Tibial nerve (tissue), 4 donors: ENCODE data around the gene EFHD1. TPM values are rescaled to one million over a fixed set of nuclear protein-coding genes. Genes with fewer than 3 reads are reported as not detected.

Source experiments
- DNase-seq, 2 donors: peaks; one replicate each; pipeline ENCODE4 v3.0.0-alpha.2; 2019; ENCODE audit warnings: low spot score in 2 of 2
- H3K27ac ChIP-seq, 4 donors: fragments of 200-600 bp; sonication (generic) in 3 of 4; one replicate each; pipeline ENCODE4 v1.5.1; 2017 to 2019; ENCODE audit warnings: mild to moderate bottlenecking in 1 of 4
- H3K27me3 ChIP-seq, 2 donors: fragments of 200-600 bp; sonication (generic) in 1 of 2; one replicate each; pipeline versions ENCODE4 v1.5.1 to v1.6.0; 2017 to 2019
- H3K36me3 ChIP-seq, 3 donors: fragments of 200-600 bp; sonication (generic); one replicate each; pipeline ENCODE4 v1.5.1; 2018 to 2019
- H3K4me1 ChIP-seq, 4 donors: fragments of 200-600 bp; sonication (generic) in 3 of 4; one replicate each; pipeline ENCODE4 v1.5.1; 2017 to 2019
- H3K4me3 ChIP-seq, 4 donors: fragments of 200-600 bp; sonication (generic) in 3 of 4; one replicate each; pipeline ENCODE4 v1.5.1; 2017 to 2019; ENCODE audit warnings: mild to moderate bottlenecking in 1 of 4, moderate library complexity in 1 of 4
- H3K9me3 ChIP-seq, 4 donors: fragments of 200-600 bp; sonication (generic) in 3 of 4; one replicate each; pipeline ENCODE4 v1.5.1; 2017 to 2019
- CTCF ChIP-seq, 5 experiments: fragments of 200-600 bp in 3 of 5; fragments of 450-650 bp in 2 of 5; sonication (generic) in 3 of 5; IDR thresholded peaks; one replicate each; pipeline ENCODE4 v1.5.1; 2016 to 2019; ENCODE audit warnings: antibody characterized with exemption in 5 of 5, mild to moderate bottlenecking in 3 of 5, moderate library complexity in 2 of 5
- EP300 ChIP-seq, 2 donors: sonication (generic); formaldehyde crosslinking; IDR thresholded peaks; one replicate each; pipeline ENCODE4 v1.6.1; 2017; ENCODE audit warnings: antibody characterized with exemption in 2 of 2, mild to moderate bottlenecking in 1 of 2
- POLR2A ChIP-seq, 2 donors: fragments of 450-650 bp; IDR thresholded peaks; one replicate each; pipeline ENCODE4 v1.6.1; 2017; ENCODE audit warnings: antibody characterized with exemption in 2 of 2, mild to moderate bottlenecking in 2 of 2, moderate library complexity in 2 of 2
- WGBS, 2 donors: methylation state at CpG; one replicate each; pipeline ENCODE4 v1.1.5; 2018; 5-methylcytosine and 5-hydroxymethylcytosine counted together
- total RNA-seq, 4 donors: library from RNA; depleted of rRNA; stranded (reverse); fragments of >200 nt; gene quantifications; one replicate each; pipeline ENCODE4 v1.1.0, GENCODE V29; 2016

The EFHD1 gene
- total RNA-seq, 4 donors from 2014 or later = 29.1 to 48.7 (median 42.6) TPM

GRCh38 chr2:232697059-232697806, 63.8 kb downstream of the EFHD1 start, which contains the start of gene GIGYF2:
Gene GIGYF2 (plus strand): TSS chr2:232697331. CDS start chr2:232735198, 37,867 bp downstream.
- no peaks in the 10 kb centered on the region for H3K27me3 ChIP-seq
- peaks cover 0 to 45% (median 25%) of the 10 kb centered on the region in 4 donors for H3K4me1 ChIP-seq
- H3K4me3 ChIP-seq = peak within 1 kb of the TSS; percentile 83 to 94 (median 88)
- H3K9me3 ChIP-seq = no peaks in the 10 kb centered on the region
- 0 to 1% methylated on average over 35 to 50 of the region's 71 CpGs for WGBS, 2 donors
- H3K36me3 ChIP-seq = no peaks in the 10 kb centered on the region
- TF ChIP-seq CTCF (IDR thresholded peaks at IDR 0.05) = peak in 1 of 5 experiments; percentile 36
- TF ChIP-seq POLR2A (IDR thresholded peaks at IDR 0.05) = peak in 1 of 2 donors; percentile 63
- TF ChIP-seq EP300 (IDR thresholded peaks at IDR 0.05) = peak; percentile 17 to 76
- DNase-seq = peak; percentile 92 to 93
- peak within 1 kb of the TSS; percentile 91 to 99 (median 95) for H3K27ac ChIP-seq

GRCh38 chr2:232697807-232698110, 64.4 kb downstream of the EFHD1 start:
- H3K27me3 ChIP-seq = no peaks in the 10 kb centered on the region
- WGBS, 2 donors = 0 to 1% methylated on average over 10 to 11 of the region's 11 CpGs
- peak overlapping the region; percentile 83 to 94 (median 88) for H3K4me3 ChIP-seq
- H3K9me3 ChIP-seq = no peaks in the 10 kb centered on the region
- peaks cover 0 to 49% (median 25%) of the 10 kb centered on the region in 4 donors for H3K4me1 ChIP-seq
- H3K36me3 ChIP-seq = peaks cover 0 to 3% (median 0%) of the 10 kb centered on the region in 3 donors
- H3K27ac ChIP-seq = peak overlapping the region; percentile 91 to 99 (median 95)
- TF ChIP-seq POLR2A (IDR thresholded peaks at IDR 0.05) = no peak
- no peak for TF ChIP-seq EP300 (IDR thresholded peaks at IDR 0.05)
- TF ChIP-seq CTCF (IDR thresholded peaks at IDR 0.05) = no peak
- DNase-seq = no peak

GRCh38 chr2:232698556-232699091, 65.2 kb downstream of the EFHD1 start:
- DNase-seq = no peak
- no peak for TF ChIP-seq POLR2A (IDR thresholded peaks at IDR 0.05)
- no peak for TF ChIP-seq EP300 (IDR thresholded peaks at IDR 0.05)
- TF ChIP-seq CTCF (IDR thresholded peaks at IDR 0.05) = no peak
- no peaks in the 10 kb centered on the region for H3K9me3 ChIP-seq
- peak overlapping the region in 1 of 4 donors; percentile 99 for H3K27ac ChIP-seq
- peaks cover 0 to 54% (median 25%) of the 10 kb centered on the region in 4 donors for H3K4me1 ChIP-seq
- H3K36me3 ChIP-seq = peaks cover 0 to 9% (median 0%) of the 10 kb centered on the region in 3 donors
- H3K27me3 ChIP-seq = no peaks in the 10 kb centered on the region
- 42 to 51% methylated on average over 4 of the region's 4 CpGs for WGBS, 2 donors
- H3K4me3 ChIP-seq = peak overlapping the region in 2 of 4 donors; percentile 83 to 94

- peaks cover 0 to 55% (median 25%) of the 10 kb centered on the region in 4 donors for H3K4me1 ChIP-seq
- no peaks in the 10 kb centered on the region for H3K27me3 ChIP-seq
- no peak for DNase-seq
- 62 to 66% methylated on average over 2 of the region's 2 CpGs for WGBS, 2 donors
- TF ChIP-seq CTCF (IDR thresholded peaks at IDR 0.05) (no peak), POLR2A (IDR thresholded peaks at IDR 0.05) (no peak), EP300 (IDR thresholded peaks at IDR 0.05) (no peak)
- no peak overlapping the region for H3K4me3 ChIP-seq
- H3K36me3 ChIP-seq = peaks cover 0 to 14% (median 0%) of the 10 kb centered on the region in 3 donors
- no peak overlapping the region for H3K27ac ChIP-seq
- H3K9me3 ChIP-seq = no peaks in the 10 kb centered on the region
Measured at GRCh38 chr2:232699110-232699509, 65.7 kb downstream of the EFHD1 start.

GRCh38 chr2:232700154-232700553, 66.8 kb downstream of the EFHD1 start:
- Histone ChIP-seq H3K36me3 (peaks cover 0 to 24% (median 0%) of the 10 kb centered on the region in 3 donors), H3K4me1 (peaks cover 0 to 55% (median 25%) of the 10 kb centered on the region in 4 donors), H3K4me3 (no peak overlapping the region), H3K27ac (no peak overlapping the region), H3K9me3 (no peaks in the 10 kb centered on the region), H3K27me3 (no peaks in the 10 kb centered on the region)
- DNase-seq = no peak
- no peak for TF ChIP-seq POLR2A (IDR thresholded peaks at IDR 0.05)
- no peak for TF ChIP-seq CTCF (IDR thresholded peaks at IDR 0.05)
- no peak for TF ChIP-seq EP300 (IDR thresholded peaks at IDR 0.05)
- WGBS, 2 donors = 87 to 100% methylated on average over 1 of the region's 1 CpG
